ENCODE data around the gene TMEM178B.

DNA sequence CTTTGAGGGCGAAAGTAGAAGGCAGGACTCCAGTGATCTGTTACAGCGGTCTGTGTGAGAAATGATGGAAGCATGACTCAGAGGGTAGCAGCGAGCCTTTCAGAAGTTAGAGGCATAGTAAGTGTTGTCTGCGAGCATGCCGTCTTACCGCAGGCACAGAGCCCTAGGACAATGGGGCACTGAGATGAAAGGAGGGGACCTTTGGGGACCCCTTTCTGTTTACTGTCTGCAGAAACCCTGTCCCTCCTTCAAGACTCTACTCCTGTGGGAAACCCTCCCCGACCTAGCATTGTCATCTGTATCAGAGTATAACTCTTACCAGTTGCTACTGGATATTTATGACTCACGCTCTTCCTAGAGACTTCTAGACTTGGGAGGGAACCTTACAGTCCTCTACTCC, 390.1 kb downstream of the TMEM178B start:
- TF ChIP-seq ZFP36 (IDR thresholded peaks at IDR 0.05; ENCODE audit: borderline replicate concordance, low read depth, low read length, partially characterized antibody) = no peak
- TF ChIP-seq U2AF2 (IDR thresholded peaks at IDR 0.05; ENCODE audit: low read depth, low read length) = no peak
- TF ChIP-seq MAX (IDR thresholded peaks at IDR 0.05) = no peak
- TF ChIP-seq JUNB (CRISPR knock-in tag; IDR thresholded peaks at IDR 0.05; ENCODE audit: borderline replicate concordance) = no peak
- no peak for TF ChIP-seq SMARCC2 (IDR thresholded peaks at IDR 0.05)
- TF ChIP-seq EHMT2 (IDR thresholded peaks at IDR 0.05; ENCODE audit: borderline replicate concordance, low read depth, low read length) = no peak
- no peak for TF ChIP-seq ZBTB38 (CRISPR knock-in tag; IDR thresholded peaks at IDR 0.05)

Measured in HepG2 (cell line).